ENCODE measurements around the gene SERBP1.
"Not testable (repeated sequence)": the region's sequence is repeated elsewhere in the genome, so short reads cannot be mapped to it uniquely, and the experiment has no call there.

The SERBP1 gene

DNA sequence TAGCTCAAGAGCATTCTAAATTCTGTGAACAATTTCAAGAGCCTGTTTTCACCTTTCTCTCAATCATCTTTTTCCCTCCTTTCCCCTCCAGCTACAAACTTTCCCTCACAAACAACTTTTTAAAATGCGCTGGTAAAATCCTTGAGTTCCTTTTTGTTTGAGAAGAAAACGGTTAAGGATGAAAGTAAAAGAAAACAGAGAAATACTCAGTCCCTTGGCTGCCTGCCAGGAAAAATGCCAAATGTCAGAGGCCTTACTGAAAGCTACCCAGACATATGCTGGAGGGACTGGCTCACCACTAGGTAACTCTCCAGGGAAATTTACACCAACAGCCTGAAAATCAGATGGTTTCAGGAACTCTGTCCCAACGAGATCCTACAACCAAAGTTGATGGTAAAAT lies 11.0 kb upstream of the SERBP1 start:
- DNase-seq (ENCODE audit: low spot score), result peak; percentile 22

DNA sequence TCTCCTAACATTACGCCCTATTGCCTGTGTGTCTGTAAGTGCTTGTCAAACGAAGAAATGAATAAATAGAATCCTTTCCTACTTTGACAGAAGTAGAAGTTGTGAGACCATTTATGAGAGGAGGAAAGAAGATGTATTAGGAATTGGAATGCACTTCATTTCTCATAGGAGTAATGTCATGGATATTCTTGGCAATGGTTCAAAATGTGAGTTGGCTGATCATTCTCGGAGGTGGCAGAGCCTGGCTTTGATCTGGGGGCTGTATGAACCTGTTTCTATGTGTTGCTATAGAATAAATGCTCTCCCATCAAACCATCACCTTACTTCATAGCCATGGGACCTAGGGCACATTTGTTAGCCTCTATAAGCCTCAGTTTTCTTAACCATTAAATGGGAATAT lies 10.1 kb upstream of the SERBP1 start:
- DNase-seq (ENCODE audit: low spot score), result no peak

DNA sequence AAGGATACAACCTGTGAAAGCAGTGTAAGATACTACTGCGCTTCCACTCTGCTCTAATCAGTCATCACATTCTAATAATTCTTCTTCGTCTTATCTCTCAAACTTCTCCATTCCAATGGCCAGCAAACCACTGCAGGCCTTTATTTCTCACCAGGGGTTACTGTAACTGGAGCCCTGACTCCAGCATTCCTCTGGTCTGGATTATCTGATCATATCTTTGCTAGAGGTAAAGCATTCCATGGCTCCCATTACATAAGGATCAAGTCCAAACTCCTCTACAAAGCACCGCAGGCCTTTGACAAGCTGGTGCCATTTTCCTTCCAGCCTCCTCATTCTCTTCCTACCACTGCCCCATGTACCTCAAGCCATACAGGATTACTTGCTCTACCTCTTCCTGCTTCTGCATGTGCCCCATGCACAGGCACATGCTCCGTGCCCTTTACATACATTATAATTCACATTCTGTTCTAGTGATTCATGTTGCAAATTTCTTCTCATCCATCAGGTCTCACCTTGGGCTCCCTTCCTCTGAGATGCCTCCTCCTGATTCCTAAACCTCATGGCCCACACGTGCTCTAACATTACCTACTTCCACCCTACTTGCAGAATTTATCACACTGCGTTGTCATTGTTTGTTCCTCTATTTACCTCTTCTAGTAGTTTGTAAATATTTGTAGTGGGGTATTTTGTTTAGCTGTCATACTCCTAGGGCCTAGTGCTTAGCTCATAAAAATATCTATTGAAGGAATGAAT lies 9.3 kb upstream of the SERBP1 start:
- DNase-seq (ENCODE audit: low spot score), result no peak

DNA sequence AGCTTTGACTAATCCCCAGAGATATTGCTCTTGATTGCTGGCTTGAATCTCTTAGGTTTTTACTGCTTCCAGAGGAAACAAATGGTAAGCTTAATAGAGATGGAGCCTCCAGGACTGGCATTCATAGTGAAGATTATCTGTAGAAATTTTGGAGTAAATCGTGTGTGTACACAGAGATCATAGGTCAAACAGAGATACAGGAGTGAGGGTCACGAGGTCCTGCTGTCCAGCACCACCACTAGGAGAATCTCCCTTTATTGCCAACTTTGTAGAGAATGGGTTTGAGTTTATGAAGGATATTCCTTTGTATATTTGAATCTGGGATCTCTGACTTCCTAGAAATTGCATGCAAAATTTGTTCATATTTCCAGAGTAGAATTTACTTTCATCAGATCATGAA lies 7.8 kb upstream of the SERBP1 start:
- no peak for DNase-seq (ENCODE audit: low spot score)

DNA sequence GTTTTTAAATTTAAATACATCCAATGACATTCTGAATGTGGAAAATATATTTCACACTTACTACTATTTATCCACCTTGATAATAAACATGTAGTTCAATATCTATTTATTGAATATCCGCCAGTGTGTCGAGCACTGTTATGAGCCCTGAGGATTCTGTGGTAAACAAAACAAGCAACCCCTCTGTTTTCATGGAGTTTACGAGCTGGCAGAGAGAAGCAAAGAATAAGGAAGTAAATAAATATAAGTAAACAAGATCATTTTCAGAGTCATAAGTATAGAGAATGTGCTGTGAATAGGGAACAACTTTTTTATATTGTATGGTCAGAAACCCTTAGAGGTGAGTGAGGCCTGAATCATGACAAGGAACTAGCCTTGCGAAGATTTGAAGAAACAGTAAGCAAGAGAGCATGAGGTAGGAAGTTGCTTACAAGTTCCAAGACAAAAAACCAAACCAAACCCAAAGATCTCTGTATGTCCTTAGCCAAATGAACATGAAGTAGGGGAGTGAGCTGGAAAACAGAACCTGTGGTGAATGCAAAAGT lies 6.4 kb upstream of the SERBP1 start:
- no peak for DNase-seq (ENCODE audit: low spot score)

DNA sequence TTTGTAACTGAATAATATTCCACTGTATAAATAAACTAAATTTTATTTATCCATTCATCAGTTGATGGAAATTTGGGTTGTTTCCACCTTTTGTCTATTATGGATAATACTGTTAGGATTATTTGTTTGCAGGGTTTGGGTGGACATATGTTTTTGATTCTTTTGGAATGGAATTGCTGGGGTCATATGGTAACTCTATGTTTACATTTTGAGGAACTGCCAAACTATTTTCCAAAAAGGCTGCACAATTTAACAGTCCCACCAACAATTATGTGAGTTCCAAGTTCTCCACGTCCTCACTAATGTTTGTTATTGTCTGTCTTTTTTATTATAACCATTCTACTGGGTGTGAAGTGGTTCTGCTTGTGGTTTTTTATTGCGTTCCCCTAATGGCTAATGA lies 4.3 kb upstream of the SERBP1 start:
- DNase-seq (ENCODE audit: low spot score), result no peak

DNA sequence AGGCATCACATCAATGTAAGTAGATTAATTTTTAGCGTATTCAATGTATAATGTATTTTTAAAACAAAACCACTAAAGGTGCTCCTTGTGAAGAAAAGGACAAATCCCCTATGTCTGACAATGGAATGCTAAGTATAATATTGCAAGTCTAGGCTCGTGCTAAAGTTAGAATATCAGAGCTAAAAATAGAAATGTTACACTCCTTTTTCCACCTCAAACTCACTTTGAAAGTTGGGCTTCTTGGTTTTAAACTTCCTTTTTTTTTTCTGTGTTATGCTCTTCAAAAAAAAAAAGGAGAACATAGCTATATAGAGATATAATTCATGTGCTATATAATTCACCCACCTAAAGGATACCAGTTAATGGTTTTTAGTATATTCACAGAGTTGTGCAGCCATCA lies 3.6 kb upstream of the SERBP1 start:
- no peak for DNase-seq (ENCODE audit: low spot score)

DNA sequence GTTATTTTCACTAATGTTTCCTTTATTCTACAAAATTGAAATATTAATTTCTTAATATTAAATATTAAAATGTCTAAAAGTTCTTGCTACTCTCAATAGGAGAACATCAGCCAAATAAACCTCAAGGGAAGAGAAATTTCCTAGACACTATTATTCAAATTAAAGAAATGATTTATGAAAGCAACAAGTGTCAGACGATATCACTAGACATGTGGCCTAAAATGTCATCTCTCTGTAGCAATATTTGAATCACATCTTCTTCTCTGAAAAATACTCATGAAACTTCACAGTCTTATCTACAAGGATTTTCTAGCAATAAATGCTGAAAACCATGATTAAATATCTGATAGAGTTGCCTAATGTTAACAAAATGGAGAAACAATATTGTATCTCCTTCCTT lies 2.5 kb upstream of the SERBP1 start:
- DNase-seq (ENCODE audit: low spot score), result no peak

DNA sequence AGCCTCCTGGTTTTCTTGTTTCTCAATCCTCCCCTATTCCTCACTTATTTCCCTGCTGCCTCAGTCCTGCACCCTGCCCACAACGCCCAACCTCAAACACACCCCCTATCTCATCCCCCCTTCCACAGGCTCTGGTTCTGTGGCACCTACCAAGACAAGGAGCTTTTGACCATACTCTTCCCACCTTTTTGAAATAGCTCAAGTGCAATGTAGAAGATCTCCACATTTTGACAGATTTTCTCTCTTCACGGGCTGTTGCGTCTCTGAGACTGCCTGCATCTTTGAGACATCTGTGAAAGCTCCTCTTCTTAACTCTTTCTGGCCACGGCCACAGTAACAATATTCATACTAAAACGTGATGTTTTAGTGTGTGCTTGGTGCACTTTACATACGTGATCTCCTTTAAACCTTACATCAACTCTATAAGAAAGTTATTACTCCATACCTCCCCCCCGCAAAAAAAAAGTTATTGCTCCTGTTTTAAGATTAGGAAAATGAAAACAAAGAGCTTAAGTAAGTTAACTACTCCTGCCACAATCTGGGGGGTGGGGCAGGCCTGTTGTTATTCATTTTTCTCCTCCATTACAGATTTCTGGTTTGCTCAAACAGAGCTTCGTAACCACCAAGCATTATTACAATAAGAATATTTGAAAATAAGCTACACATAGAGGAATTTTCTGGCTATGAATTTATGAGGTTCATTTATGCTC lies 1.8 kb upstream of the SERBP1 start:
- peak; percentile 20 for DNase-seq (ENCODE audit: low spot score)

DNA sequence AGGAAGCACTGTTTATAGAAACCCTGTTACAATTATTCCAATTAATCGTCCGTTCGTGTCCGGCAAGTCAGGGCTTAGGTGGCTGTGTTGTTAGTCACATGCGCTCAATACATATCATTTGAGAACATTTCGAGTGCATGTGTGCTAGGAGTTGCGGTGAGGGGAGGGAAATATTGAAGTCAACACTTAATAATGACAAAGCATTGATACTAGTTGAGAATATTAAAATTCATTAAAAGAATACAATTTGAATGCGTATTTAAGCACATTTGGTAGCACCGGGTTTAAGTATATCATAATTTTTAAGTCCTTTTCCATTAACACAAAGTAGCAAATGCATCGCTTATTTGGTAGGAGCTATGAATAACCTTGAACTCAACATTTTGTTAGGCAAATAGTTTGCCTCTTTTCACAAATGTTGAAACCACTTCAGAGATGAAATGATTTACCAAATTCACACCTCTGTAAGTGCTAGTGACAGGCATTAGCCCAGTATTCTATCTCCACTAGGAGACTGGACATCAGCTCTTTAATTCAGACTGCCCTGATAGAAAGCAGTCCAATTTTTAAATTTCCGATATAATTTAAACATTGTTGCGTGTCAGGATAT lies 1.1 kb upstream of the SERBP1 start:
- no peak for DNase-seq (ENCODE audit: low spot score)

DNA sequence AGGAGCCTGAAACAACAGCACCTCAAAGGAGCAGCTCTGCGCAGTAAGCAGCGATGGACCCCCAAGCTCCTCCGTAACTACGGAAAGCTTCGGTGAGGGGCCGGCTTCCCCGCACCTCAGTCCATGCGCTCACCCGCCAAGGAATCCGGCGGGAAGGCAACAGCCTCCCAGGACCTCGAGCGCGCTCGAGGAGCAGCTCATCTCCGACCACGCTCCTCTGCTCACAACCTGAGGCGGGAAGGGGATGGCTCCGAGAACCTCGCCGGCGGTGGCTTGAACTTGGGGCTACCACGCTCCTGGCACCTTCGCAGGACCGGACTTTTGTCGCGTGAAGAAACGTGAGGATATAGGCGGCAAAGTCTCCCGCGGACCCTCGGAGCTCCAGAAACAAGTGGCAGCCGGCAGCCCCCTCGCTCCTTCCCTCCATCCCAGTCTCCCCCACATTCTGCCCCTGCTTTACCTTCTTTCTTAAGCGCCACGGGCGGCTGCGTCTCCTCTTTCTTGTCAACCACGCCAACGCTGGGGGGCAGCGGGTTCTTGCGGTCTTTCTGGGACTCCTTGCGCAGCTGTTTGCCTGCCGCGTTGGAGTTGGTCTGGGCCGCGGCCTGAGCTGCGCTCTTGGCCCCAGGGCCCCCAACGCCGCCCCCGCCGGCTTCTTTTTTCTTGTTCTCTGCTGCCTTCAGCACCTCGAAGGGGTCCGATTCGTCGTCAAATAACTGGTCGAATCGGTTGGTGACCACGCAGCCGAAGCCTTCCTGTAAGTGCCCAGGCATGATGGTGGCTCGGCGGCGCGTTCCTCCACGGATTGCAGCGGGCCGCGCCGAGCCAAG lies 459 bp downstream of the SERBP1 start:
- DNase-seq (ENCODE audit: low spot score), result no peak

DNA sequence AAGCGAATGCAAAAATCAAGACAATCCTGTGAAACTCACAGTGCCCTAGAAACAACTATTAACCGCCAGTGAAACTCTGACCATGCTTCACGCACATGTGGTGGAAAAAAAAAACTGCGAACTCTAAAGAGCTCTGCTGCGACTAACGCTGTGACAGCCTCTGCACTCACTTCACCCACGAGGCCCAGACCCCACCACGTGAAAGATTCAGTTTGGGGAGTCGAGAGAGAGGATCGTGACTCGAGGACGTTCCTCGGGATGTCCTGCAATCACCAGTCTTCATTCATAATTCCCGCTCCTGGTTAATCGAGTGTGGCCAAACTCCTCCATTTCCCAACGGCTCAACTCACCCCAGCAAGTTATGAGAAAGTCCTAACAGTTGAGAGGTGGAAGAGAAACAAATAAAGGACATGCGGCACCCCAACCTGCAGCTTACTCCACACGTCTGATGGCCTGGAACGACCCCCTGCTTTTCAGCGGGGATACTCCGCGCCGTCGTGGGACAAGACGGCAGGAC lies 1.1 kb downstream of the SERBP1 start:
- no peak for DNase-seq (ENCODE audit: low spot score)

DNA sequence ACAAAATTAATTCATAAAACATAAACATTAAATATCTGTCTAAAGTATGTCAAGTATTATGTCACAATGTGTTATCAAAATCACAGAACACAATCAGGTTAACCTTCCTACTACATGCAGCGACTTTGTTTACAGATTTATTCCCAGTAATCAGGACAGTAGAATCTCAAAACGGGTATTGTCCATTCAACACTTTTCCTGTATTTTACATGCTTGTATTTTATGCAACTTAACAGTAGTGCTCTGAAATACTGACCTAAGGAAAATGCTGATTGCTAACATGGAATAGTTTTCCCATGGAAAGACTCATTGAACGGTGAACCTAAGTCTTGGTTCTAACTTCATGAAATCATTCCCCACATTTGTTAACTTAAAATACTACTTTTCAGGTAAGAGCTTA lies 2.3 kb downstream of the SERBP1 start:
- DNase-seq (ENCODE audit: low spot score), result no peak

DNA sequence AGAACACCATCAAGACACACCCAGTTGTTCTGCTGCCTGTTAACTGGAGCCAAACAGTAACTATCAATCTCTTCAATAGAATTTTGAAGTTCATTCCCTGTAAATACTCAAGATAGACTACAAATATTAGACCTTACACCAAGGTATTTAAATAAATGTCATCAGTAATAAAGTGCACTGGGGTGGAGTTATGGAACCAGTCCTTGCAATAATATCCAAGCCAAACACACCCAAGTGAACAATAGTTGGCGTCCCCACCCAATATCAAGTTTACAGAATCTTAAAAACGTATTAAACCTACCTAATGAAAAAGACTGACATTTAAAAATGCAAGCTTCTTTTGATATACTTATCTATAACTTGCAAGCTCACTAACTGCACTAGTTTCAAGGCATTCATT lies 2.7 kb downstream of the SERBP1 start:
- DNase-seq (ENCODE audit: low spot score), result no peak

DNA sequence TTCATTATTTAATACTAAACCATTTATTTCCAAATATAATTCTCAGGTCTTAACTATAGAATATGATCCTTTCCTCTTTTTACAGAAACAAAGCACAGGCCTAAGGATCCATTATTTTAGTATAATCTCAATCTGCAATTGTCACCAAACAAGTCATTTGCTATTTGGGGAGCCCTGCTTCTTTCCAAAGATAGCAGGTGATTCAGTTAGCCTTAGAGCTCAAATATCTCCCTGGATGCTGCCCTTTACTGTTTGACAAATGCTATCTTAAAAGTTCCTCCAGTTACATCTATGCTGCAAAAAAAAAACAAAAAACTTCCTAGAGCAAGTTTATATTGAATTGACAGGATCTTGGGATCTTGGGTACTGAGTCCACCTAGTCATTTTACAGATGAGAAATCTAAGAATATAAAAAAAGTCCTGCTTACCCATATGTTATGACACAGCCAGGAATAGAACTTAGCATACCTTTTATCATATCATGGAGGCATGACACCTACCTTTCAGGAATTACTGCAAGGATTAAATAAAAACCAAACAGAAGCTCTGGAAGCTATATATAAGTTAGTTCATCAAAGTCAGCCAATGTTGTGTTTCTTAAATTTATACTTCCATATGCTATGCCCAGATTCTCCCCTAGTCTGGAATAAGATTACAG lies 9.2 kb downstream of the SERBP1 start:
- no peak for DNase-seq (ENCODE audit: low spot score)

DNA sequence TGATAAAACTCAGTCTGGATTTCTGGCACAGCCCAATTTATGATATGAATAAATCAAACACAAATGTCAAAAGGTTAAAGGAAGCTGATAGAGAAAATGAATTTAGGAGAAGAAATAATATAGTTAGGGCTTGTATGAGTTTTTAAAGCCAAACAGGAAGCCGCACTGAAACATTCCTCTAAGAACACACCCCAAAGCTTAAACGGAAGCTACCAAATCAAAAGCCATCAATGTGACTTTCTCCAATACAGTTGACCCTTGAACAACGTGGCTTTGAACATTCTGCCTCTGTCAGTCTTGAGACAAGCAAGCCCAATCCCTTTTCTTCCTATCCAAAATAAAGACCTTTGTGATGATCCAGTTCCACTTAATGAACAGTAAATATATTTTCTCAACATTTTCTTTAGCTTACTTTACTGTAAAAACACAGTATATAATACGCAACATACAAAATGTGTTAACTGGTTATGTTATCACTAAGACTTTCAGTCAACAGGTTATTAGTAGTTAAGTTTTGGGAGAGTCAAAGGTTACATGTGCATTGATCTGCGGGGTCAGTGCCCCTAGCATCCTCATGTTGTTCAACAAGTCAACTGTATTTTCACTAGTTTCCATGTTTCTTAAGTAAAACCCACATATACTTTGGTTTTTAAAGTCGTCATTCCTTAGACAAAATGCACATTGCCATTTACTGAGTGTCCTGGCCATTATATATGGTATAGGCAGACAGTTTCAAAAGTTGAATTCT lies 11.2 kb downstream of the SERBP1 start:
- DNase-seq (ENCODE audit: low spot score), result no peak

DNA sequence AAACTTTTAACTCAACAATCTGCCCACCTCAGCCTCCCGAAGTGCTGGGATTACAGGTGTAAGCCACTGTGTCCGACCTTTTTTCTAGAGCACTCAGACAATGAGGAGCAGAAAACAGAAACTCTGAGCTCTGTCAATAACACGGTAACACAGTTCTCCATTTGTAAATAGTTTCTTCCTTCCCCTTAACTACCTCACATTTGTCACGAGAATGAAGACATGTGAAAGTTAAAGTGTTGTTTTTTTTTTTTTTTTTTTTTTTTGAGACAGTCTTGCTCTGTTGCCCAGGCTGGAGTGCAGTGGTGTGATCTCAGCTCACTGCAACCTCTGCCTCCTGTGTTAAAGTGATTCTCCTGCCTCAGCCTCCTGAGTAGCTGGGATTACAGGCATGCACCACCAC lies 12.5 kb downstream of the SERBP1 start:
- DNase-seq (ENCODE audit: low spot score), result not testable (repeated sequence)

DNA sequence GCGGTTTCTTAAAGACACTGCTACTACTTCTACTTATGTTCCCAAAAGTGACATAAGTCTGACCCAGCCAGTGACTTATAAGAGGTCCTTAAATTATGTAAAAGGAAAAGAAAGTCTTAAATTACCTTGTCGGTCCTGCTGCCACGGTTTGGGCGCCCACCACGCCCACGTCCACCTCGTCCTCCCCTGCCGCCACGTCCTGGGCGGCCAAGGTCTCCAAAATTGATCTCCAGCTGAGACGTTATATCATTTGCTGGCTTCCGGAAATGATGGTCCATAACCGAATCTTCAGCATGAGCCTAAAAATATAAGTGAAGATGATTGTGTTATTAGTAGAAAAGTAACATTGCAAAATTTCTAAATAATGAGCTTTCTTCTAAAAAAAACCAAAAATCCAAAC lies 15.2 kb downstream of the SERBP1 start:
- DNase-seq (ENCODE audit: low spot score), result no peak

DNA sequence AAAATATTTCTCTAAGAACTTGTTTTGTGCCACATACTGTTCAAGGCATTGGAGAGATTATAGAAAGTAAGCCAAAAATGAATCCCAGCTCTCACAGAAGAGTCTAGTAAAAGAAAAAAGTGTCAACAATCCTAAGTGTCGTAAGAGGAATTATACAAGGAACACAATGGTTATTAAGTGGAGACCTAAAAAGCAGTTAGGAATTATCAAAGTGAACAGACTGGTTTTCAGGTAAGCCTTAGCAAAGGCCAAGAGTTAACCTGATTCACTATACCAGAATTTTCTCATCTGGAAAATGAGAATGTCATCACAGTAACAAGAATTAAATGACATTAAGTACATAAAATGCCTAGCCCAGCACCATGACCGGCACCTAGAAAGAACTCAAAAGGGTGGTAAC lies 15.6 kb downstream of the SERBP1 start:
- DNase-seq (ENCODE audit: low spot score), result no peak

DNA sequence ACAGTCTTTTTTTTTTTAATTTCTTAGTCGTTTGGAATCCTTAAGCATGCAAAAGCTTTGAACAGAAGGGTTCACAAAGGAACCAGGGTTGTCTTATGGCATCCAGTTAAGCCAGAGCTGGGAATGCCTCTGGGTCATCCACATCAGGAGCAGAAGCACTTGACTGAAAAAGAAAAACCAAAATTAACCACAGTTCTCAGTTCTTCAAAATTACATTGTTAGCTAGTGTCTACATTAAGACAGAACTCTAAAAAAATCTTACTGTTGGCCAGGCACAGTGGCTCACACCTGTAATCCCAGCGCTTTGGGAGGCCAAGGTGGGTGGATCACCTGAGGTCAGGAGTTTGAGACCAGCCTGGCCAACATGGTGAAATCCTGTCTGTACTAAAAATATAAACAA lies 17.1 kb downstream of the SERBP1 start:
- DNase-seq (ENCODE audit: low spot score), result not testable (repeated sequence)

Data from SK-N-DZ (cell line).